GM23338 (cell line): Measurements from ENCODE around the gene HTR1E. TPM values are rescaled to one million over a fixed set of nuclear protein-coding genes. Genes with fewer than 3 reads are reported as not detected.

ENCODE experiments used
- ATAC-seq: fragments of 200-7000 bp; cut with Tn5 transposase; 3 replicates; pipeline ENCODE4 v1.9.1; 2020
- DNase-seq: peaks from one replicate; pipeline ENCODE4 v3.0.0-alpha.2; 2015; ENCODE audit warnings: low spot score
- H2AFZ ChIP-seq: fragments of 200-600 bp; sonication (generic); 2 replicates; pipeline ENCODE4 v1.8.0; 2016; ENCODE audit warnings: antibody characterized with exemption, mild to moderate bottlenecking, moderate library complexity
- H3F3A ChIP-seq: fragments of 200-600 bp; sonication (generic); replicated peaks from 2 replicates; pipeline ENCODE4 v1.8.0; 2017; ENCODE audit warnings: antibody characterized with exemption, mixed run types, low read depth
- H3K27ac ChIP-seq: fragments of 200-600 bp; sonication (generic); 2 replicates; pipeline ENCODE4 v1.6.1; 2016; ENCODE audit warnings: low read depth
- H3K27me3 ChIP-seq: fragments of 200-600 bp; sonication (generic); 2 replicates; pipeline ENCODE4 v1.8.0; 2016; ENCODE audit warnings: mild to moderate bottlenecking, mixed run types, moderate library complexity; ENCODE audit not compliant: insufficient read depth
- H3K36me3 ChIP-seq: fragments of 200-600 bp; sonication (generic); 2 replicates; pipeline ENCODE4 v1.8.0; 2016; ENCODE audit warnings: mild to moderate bottlenecking; ENCODE audit not compliant: insufficient read depth
- H3K4me1 ChIP-seq: fragments of 200-600 bp; sonication (generic); 2 replicates; pipeline ENCODE4 v1.8.0; 2016; ENCODE audit warnings: mild to moderate bottlenecking, moderate library complexity; ENCODE audit not compliant: insufficient read depth
- H3K4me2 ChIP-seq: fragments of 200-600 bp; sonication (generic); 2 replicates; pipeline ENCODE4 v1.7.1; 2017; ENCODE audit warnings: mixed run types
- H3K4me3 ChIP-seq: fragments of 200-600 bp; sonication (generic); 2 replicates; pipeline ENCODE4 v1.6.1; 2016; ENCODE audit warnings: mixed run types
- H3K79me2 ChIP-seq: fragments of 200-600 bp; sonication (generic); replicated peaks from 2 replicates; pipeline ENCODE4 v1.8.0; 2017; ENCODE audit warnings: mild to moderate bottlenecking; ENCODE audit not compliant: insufficient read depth
- H3K9me2 ChIP-seq: fragments of 200-600 bp; sonication (generic); 2 replicates; pipeline ENCODE4 v1.8.0; 2017; ENCODE audit not compliant: insufficient read depth
- H4K20me1 ChIP-seq: fragments of 200-600 bp; sonication (generic); replicated peaks from 2 replicates; pipeline ENCODE4 v1.8.0; 2017; ENCODE audit warnings: mild to moderate bottlenecking; ENCODE audit not compliant: insufficient read depth
- H3K27ac Mint-ChIP-seq: 2 replicates; pipeline ENCODE4 v1.8.0; 2020; ENCODE audit warnings: inconsistent platforms, mild to moderate bottlenecking, moderate library complexity, mixed read lengths
- H3K27me3 Mint-ChIP-seq: 3 replicates; pipeline ENCODE4 v1.8.0; 2022; ENCODE audit warnings: low read depth, mild to moderate bottlenecking, moderate library complexity, mixed read lengths, inconsistent platforms; ENCODE audit not compliant: insufficient read depth, poor library complexity
- H3K36me3 Mint-ChIP-seq: 3 replicates; pipeline ENCODE4 v1.8.0; 2021; ENCODE audit warnings: low read depth, mild to moderate bottlenecking, inconsistent platforms, moderate library complexity, mixed read lengths
- H3K4me1 Mint-ChIP-seq: 3 replicates; pipeline ENCODE4 v1.8.0; 2020; ENCODE audit warnings: mild to moderate bottlenecking, inconsistent platforms, mixed read lengths
- H3K4me3 Mint-ChIP-seq: 3 replicates; pipeline ENCODE4 v1.8.0; 2021; ENCODE audit warnings: moderate library complexity, mild to moderate bottlenecking, inconsistent platforms, mixed read lengths
- H3K9me3 Mint-ChIP-seq: 3 replicates; pipeline ENCODE4 v1.8.0; 2020; ENCODE audit warnings: moderate library complexity, mild to moderate bottlenecking, inconsistent platforms, mixed read lengths
- CREB1 ChIP-seq: fragments of 250-450 bp; sonication (Bioruptor Pico); IDR thresholded peaks from 2 replicates; pipeline ENCODE4 v1.5.0; 2020; ENCODE audit warnings: low read depth, mild to moderate bottlenecking, moderate library complexity
- CTCF ChIP-seq, 2 experiments: fragments of 200-600 bp in 1 of 2; sonication (generic) in 1 of 2; conservative IDR thresholded peaks; 2 replicates each; pipeline versions ENCODE4 v1.5.1 to v1.6.1; 2016 to 2017; ENCODE audit warnings: antibody characterized with exemption in 2 of 2, low read depth in 2 of 2, mild to moderate bottlenecking in 2 of 2, moderate library complexity in 1 of 2
- EZH2phosphoT487 ChIP-seq: fragments of 200-600 bp; sonication (generic); IDR thresholded peaks from one replicate; pipeline ENCODE4 v1.8.1; 2018; ENCODE audit warnings: antibody characterized with exemption; ENCODE audit not compliant: unreplicated experiment
- POLR2AphosphoS5 ChIP-seq: IDR thresholded peaks from 2 replicates; pipeline ENCODE4 v1.6.1; 2016; ENCODE audit warnings: antibody characterized with exemption, low read depth
- ZNF331 ChIP-seq: fragments of 250-450 bp; sonication (Bioruptor Pico); IDR thresholded peaks from 2 replicates; pipeline ENCODE4 v1.5.0; 2020; ENCODE audit warnings: low read depth, mild to moderate bottlenecking, moderate library complexity
- ZNF462 ChIP-seq: fragments of 250-450 bp; sonication (Bioruptor Pico); IDR thresholded peaks from 2 replicates; pipeline ENCODE4 v1.5.0; 2020; ENCODE audit warnings: mild to moderate bottlenecking, moderate library complexity
- polyA plus RNA-seq: library from polyadenylated mRNA; unstranded; fragments of >200 nt; fragmentation: Nextera tagmentation; extraction: Ambion mirVana; gene quantifications from 2 replicates; pipeline ENCODE4 v1.2.1, GENCODE V29; 2016
- total RNA-seq: library from RNA; depleted of rRNA; stranded (reverse); fragments of >200 nt; shearing (Covaris generic); gene quantifications from 2 replicates; pipeline ENCODE4 v1.2.3, GENCODE V29; 2014
- TF ChIP-seq, protein P1 (sequence below): IDR thresholded peaks from 2 replicates; pipeline ENCODE4 v1.6.1; 2016; ENCODE audit warnings: antibody characterized with exemption

Gene HTR1E
- total and polyA plus RNA-seq, 2 experiments from 2014 or later: not detected

GRCh38 chr6:86952991-86953390 lies 15.7 kb downstream of the HTR1E start (continued):
- TF ChIP-seq CTCF (conservative IDR thresholded peaks at IDR 0.05; ENCODE audit: low read depth in 2 of 2) (no peak), CREB1 (CRISPR knock-in tag) (no peak), EZH2phosphoT487 (no peak), ZNF331 (CRISPR knock-in tag) (no peak)

- no peak overlapping the region for H3K27ac ChIP-seq
- no peaks in the 10 kb centered on the region for H3K4me1 Mint-ChIP-seq
- H3K4me2 ChIP-seq: no peak overlapping the region
- TF ChIP-seq, protein P1, sequence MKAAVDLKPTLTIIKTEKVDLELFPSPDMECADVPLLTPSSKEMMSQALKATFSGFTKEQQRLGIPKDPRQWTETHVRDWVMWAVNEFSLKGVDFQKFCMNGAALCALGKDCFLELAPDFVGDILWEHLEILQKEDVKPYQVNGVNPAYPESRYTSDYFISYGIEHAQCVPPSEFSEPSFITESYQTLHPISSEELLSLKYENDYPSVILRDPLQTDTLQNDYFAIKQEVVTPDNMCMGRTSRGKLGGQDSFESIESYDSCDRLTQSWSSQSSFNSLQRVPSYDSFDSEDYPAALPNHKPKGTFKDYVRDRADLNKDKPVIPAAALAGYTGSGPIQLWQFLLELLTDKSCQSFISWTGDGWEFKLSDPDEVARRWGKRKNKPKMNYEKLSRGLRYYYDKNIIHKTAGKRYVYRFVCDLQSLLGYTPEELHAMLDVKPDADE: no peak
- no peak for TF ChIP-seq POLR2AphosphoS5
- TF ChIP-seq CREB1 (CRISPR knock-in tag): no peak
- no peak for TF ChIP-seq EZH2phosphoT487
- TF ChIP-seq ZNF331 (CRISPR knock-in tag): no peak
- no peak for TF ChIP-seq CTCF (conservative IDR thresholded peaks at IDR 0.05; ENCODE audit: low read depth in 2 of 2)
- no peak for TF ChIP-seq ZNF462 (CRISPR knock-in tag)
- H3K4me3 ChIP-seq: no peak overlapping the region
- no peaks in the 10 kb centered on the region for H3K36me3 Mint-ChIP-seq
- no peaks in the 10 kb centered on the region for H3K79me2 ChIP-seq
- H3K27me3 Mint-ChIP-seq: no peaks in the 10 kb centered on the region
- no peaks in the 10 kb centered on the region for H3K36me3 ChIP-seq
- no peak overlapping the region for H3K27ac Mint-ChIP-seq
- no peaks in the 10 kb centered on the region; the same call in 2 of the 3 replicates for H3K9me3 Mint-ChIP-seq
- no peaks in the 10 kb centered on the region for H3K27me3 ChIP-seq
- H3K4me3 Mint-ChIP-seq: no peak overlapping the region
- H3K9me2 ChIP-seq: 0 out of 2 replicates have a peak, but pooled peaks cover 5% of the 10 kb centered on the region
- no peaks in the 10 kb centered on the region for H3K4me1 ChIP-seq
- ATAC-seq (no peak), DNase-seq (no peak)
- no peak overlapping the region for H2AFZ ChIP-seq
- no peaks in the 10 kb centered on the region for H3F3A ChIP-seq
- H4K20me1 ChIP-seq: no peaks in the 10 kb centered on the region
Measured at GRCh38 chr6:86959656-86960055, 22.3 kb downstream of the HTR1E start.
